HEK293T (cell line): ENCODE measurements around the gene B3GLCT.

Source experiments
- CTCF ChIA-PET: fragments of 350-600 bp; formaldehyde crosslinking; extraction: SDS; loops from one replicate; lab custom pipeline; 2021; ENCODE audit warnings: antibody characterized with exemption, inconsistent platforms; lab: Yijun Ruan, JAX
- POLR2A ChIA-PET: fragments of 350-600 bp; formaldehyde crosslinking; extraction: SDS; loops from one replicate; lab custom pipeline; 2020; ENCODE audit warnings: antibody characterized with exemption, inconsistent platforms; lab: Yijun Ruan, JAX
- DNase-seq: peaks from one replicate; pipeline ENCODE4 v3.0.0; 2012; ENCODE audit warnings: mixed read lengths; ENCODE audit errors: extremely low spot score
- ARNT ChIP-seq: fragments of 450-650 bp; IDR thresholded peaks from 2 replicates; pipeline ENCODE4 v1.6.1; 2017; ENCODE audit warnings: mild to moderate bottlenecking
- BHLHE40 ChIP-seq: fragments of 450-650 bp; IDR thresholded peaks from 2 replicates; pipeline ENCODE4 v1.6.1; 2016; ENCODE audit warnings: mild to moderate bottlenecking, moderate library complexity, borderline replicate concordance
- CTBP1 ChIP-seq: fragments of 450-650 bp; IDR thresholded peaks from 2 replicates; pipeline ENCODE4 v1.6.1; 2016; ENCODE audit warnings: borderline replicate concordance
- ELF4 ChIP-seq: fragments of 450-650 bp; IDR thresholded peaks from 2 replicates; pipeline ENCODE4 v1.6.1; 2017; ENCODE audit warnings: antibody characterized with exemption
- FOXA1 ChIP-seq: fragments of 450-650 bp; IDR thresholded peaks from 2 replicates; pipeline ENCODE4 v1.6.1; 2016; ENCODE audit warnings: mild to moderate bottlenecking
- FOXK2 ChIP-seq: fragments of 450-650 bp; IDR thresholded peaks from 2 replicates; pipeline ENCODE4 v1.6.1; 2016; ENCODE audit warnings: mild to moderate bottlenecking
- FOXM1 ChIP-seq: fragments of 450-650 bp; IDR thresholded peaks from 2 replicates; pipeline ENCODE4 v1.6.1; 2017; ENCODE audit warnings: mild to moderate bottlenecking, borderline replicate concordance
- HDGF ChIP-seq: fragments of 450-650 bp; IDR thresholded peaks from 2 replicates; pipeline ENCODE4 v1.6.1; 2017; ENCODE audit warnings: antibody characterized with exemption, borderline replicate concordance
- L3MBTL2 ChIP-seq: fragments of 450-650 bp; conservative IDR thresholded peaks from 2 replicates; pipeline ENCODE4 v1.6.1; 2016; ENCODE audit warnings: mild to moderate bottlenecking
- LEF1 ChIP-seq: fragments of 450-650 bp; IDR thresholded peaks from 2 replicates; pipeline ENCODE4 v1.6.1; 2017; ENCODE audit warnings: mild to moderate bottlenecking, borderline replicate concordance
- NFRKB ChIP-seq: fragments of 450-650 bp; IDR thresholded peaks from 2 replicates; pipeline ENCODE4 v1.6.1; 2016; ENCODE audit warnings: mild to moderate bottlenecking, moderate library complexity
- SP1 ChIP-seq: fragments of 450-650 bp; IDR thresholded peaks from 2 replicates; pipeline ENCODE4 v1.6.1; 2017
- SUZ12 ChIP-seq: fragments of 450-650 bp; IDR thresholded peaks from 2 replicates; pipeline ENCODE4 v1.6.1; 2016; ENCODE audit warnings: mild to moderate bottlenecking
- TARDBP ChIP-seq: fragments of 450-650 bp; IDR thresholded peaks from 2 replicates; pipeline ENCODE4 v1.6.1; 2016
- ZNF384 ChIP-seq: fragments of 450-650 bp; IDR thresholded peaks from 2 replicates; pipeline ENCODE4 v1.6.1; 2016
- TF ChIP-seq, protein P1 (sequence below): fragments of 450-650 bp; IDR thresholded peaks from 2 replicates; pipeline ENCODE4 v1.6.1; 2016

B3GLCT gene

DNA sequence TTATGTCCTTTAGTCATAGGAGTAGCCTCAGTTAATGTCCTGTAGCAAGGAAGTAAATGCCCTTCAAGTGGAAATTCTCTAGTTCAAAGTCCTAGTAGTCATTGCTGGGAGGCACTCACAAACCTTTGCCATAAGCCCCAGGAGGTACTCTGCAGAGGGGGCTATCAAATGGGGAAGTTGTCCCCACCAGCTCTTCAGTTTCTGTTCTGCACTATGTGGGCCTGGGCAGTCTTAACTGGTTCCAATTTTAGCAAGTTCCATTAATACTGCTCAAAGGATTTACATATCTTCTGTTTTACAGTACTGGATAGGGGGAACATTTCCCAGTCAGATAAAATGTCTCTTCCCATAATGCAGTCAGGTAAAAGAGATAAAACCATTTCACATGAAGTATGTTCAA, 101.3 kb downstream of the B3GLCT start:
- no peak for DNase-seq
- ChIA-PET POLR2A (no interaction called here), CTCF (no interaction called here)

GRCh38 chr13:31310356-31310755, 110.6 kb downstream of the B3GLCT start:
- DNase-seq, result no peak
- POLR2A ChIA-PET, result no interaction called here
- TF ChIP-seq SP1 (no peak), ZNF384 (no peak), SUZ12 (no peak), LEF1 (no peak), L3MBTL2 (no peak), NFRKB (no peak), CTBP1 (no peak), BHLHE40 (no peak), ARNT (no peak), TARDBP (no peak), FOXM1 (no peak), ELF4 (no peak), HDGF (no peak), FOXA1 (no peak)
- TF ChIP-seq, protein P1, sequence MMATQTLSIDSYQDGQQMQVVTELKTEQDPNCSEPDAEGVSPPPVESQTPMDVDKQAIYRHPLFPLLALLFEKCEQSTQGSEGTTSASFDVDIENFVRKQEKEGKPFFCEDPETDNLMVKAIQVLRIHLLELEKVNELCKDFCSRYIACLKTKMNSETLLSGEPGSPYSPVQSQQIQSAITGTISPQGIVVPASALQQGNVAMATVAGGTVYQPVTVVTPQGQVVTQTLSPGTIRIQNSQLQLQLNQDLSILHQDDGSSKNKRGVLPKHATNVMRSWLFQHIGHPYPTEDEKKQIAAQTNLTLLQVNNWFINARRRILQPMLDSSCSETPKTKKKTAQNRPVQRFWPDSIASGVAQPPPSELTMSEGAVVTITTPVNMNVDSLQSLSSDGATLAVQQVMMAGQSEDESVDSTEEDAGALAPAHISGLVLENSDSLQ, result no peak
- CTCF ChIA-PET, result no interaction called here

More for the DNA sequence above, 101.3 kb downstream of the B3GLCT start:
- TF ChIP-seq ZNF384 (no peak), L3MBTL2 (no peak), CTBP1 (no peak), ELF4 (no peak), TARDBP (no peak), FOXA1 (no peak), ARNT (no peak), FOXK2 (no peak), SUZ12 (no peak), HDGF (no peak), NFRKB (no peak), SP1 (no peak), LEF1 (no peak)
- TF ChIP-seq, protein P1, result no peak

- DNase-seq, result no peak
- TF ChIP-seq FOXK2, result no peak
- CTCF ChIA-PET, result no interaction called here
- POLR2A ChIA-PET, result no interaction called here
Observed at GRCh38 chr13:31310786-31311185, 111.0 kb downstream of the B3GLCT start.

GRCh38 chr13:31311921-31312320, 112.1 kb downstream of the B3GLCT start:
- ChIA-PET POLR2A (no interaction called here), CTCF (no interaction called here)
- TF ChIP-seq FOXA1 (no peak), BHLHE40 (no peak), ARNT (no peak), SUZ12 (no peak), CTBP1 (no peak), NFRKB (no peak), FOXM1 (no peak), LEF1 (no peak), FOXK2 (no peak), L3MBTL2 (no peak), ELF4 (no peak), ZNF384 (no peak), SP1 (no peak), TARDBP (no peak), HDGF (no peak)
- TF ChIP-seq, protein P1, result no peak
- DNase-seq, result no peak

GRCh38 chr13:31314961-31315360, 115.2 kb downstream of the B3GLCT start:
- CTCF ChIA-PET, result no interaction called here
- no peak for DNase-seq
- POLR2A ChIA-PET, result no interaction called here
- TF ChIP-seq FOXA1 (no peak), FOXM1 (no peak), HDGF (no peak), BHLHE40 (no peak)

DNA sequence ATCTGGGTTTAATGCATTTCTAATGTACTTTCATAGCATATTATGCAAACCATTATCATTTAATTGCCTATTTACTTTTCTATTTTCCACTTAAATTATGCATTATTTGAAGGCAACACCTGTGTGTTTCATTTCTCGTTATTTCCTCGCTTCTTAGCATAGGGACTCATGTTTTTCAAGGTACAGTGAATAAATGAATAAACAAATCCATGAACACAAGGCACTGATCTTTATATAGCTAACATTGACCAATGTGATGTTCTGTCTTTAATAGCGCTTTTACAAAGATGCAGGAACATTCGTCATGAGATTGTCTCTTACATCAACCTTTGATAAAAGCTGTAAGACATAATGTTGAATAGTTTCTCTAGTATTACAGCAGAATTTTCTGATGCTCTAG, 121.2 kb downstream of the B3GLCT start:
- ChIA-PET CTCF (no interaction called here), POLR2A (no interaction called here)
- TF ChIP-seq L3MBTL2, result no peak
- no peak for TF ChIP-seq LEF1
- no peak for TF ChIP-seq FOXM1
- TF ChIP-seq, protein P1, result no peak
- no peak for TF ChIP-seq FOXK2
- TF ChIP-seq SP1, result no peak
- no peak for DNase-seq
